Kidney (tissue), 14 donors: ENCODE data around the gene TFDP1. TPM values are rescaled to one million over a fixed set of nuclear protein-coding genes. Genes with fewer than 3 reads are reported as not detected.
A peak's percentile ranks its signal among the peaks of the same experiment; 100 is the strongest.

Experiments used
- DNase-seq, 5 donors: peaks; one replicate each; pipeline ENCODE4 v3.0.0-alpha.2; 2013 to 2020
- FAIRE-seq: peaks from 2 replicates; lab custom pipeline; 2012; peaks lifted over from hg19 to GRCh38; lab: Jason Lieb, UNC
- H3K27ac ChIP-seq, 2 donors: one replicate each; pipeline ENCODE4 v1.7.0; 2013; ENCODE audit warnings: low read depth in 2 of 2, low read length in 2 of 2, inconsistent platforms in 1 of 2
- H3K27me3 ChIP-seq: one replicate; pipeline ENCODE4 v1.7.1; 2013; ENCODE audit warnings: low read length, inconsistent platforms; ENCODE audit not compliant: control insufficient read depth, insufficient read depth
- H3K36me3 ChIP-seq, 3 donors: one replicate each; pipeline versions ENCODE4 v1.7.0 to v1.7.1; 2013; ENCODE audit warnings: low read length in 3 of 3, control low read depth in 1 of 3, inconsistent platforms in 1 of 3; ENCODE audit not compliant: insufficient read depth in 3 of 3, control insufficient read depth in 2 of 3
- H3K4me1 ChIP-seq, 3 donors: one replicate each; pipeline versions ENCODE4 v1.7.0 to v1.7.1; 2013; ENCODE audit warnings: low read length in 3 of 3, inconsistent platforms in 1 of 3, low read depth in 1 of 3; ENCODE audit not compliant: control insufficient read depth in 2 of 3, insufficient read depth in 2 of 3
- H3K4me3 ChIP-seq, 3 donors: one replicate each; pipeline versions ENCODE4 v1.7.0 to v1.8.1; 2013; ENCODE audit warnings: low read length in 3 of 3, control low read depth in 1 of 3, inconsistent platforms in 1 of 3
- H3K9ac ChIP-seq, 3 donors: one replicate each; pipeline versions ENCODE4 v1.7.0 to v1.7.1; 2013; ENCODE audit warnings: low read length in 3 of 3, control low read depth in 1 of 3, inconsistent platforms in 1 of 3
- H3K9me3 ChIP-seq, 3 donors: one replicate each; pipeline versions ENCODE4 v1.7.0 to v1.7.1; 2013; ENCODE audit warnings: low read length in 3 of 3, control low read depth in 1 of 3, inconsistent platforms in 1 of 3; ENCODE audit not compliant: control insufficient read depth in 2 of 3, insufficient read depth in 1 of 3
- intact Hi-C: fragments of 100-400 bp; cut with DNase I; formaldehyde crosslinking; loops from one replicate; pipeline ENCODE4 v1.11.1; 2022
- polyA plus RNA-seq: library from polyadenylated mRNA; stranded (reverse); fragments of 350-450 nt; fragmentation: Illumina TruSeq; extraction: RNeasy Lipid Tissue Mini Kit (QIAGEN cat#74804); gene quantifications from one replicate; pipeline ENCODE4 v1.2.3, GENCODE V29; 2014; ENCODE audit warnings: low read depth, low replicate concordance; ENCODE audit not compliant: insufficient read depth
- total RNA-seq: library from RNA; stranded (reverse); fragmentation: NEBNext Ultra II Directional; extraction: Animal tissue kit (Norgen Biotek cat#: 25700); gene quantifications from one replicate; pipeline ENCODE4 v1.2.1, GENCODE V29; 2021
- TF ChIP-seq, protein P1 (sequence below): IDR thresholded peaks from 3 replicates; pipeline ENCODE4 v1.5.1; 2012; ENCODE audit warnings: mild to moderate bottlenecking, moderate library complexity, borderline replicate concordance; ENCODE audit not compliant: insufficient read depth; ENCODE audit errors: extremely low read depth
- donor health status: control.
- donor health status: control.
- donor health status: control.
- donor health status: control.
- donor health status: control.
- donor health status: DM: yes; HTN: yes; CAD: no.
- donor health status: Normal renal cell carcinoma (clear cell type).

The TFDP1 gene
- total and polyA plus RNA-seq, 2 donors from 2014 or later: 33.8 to 46.9 TPM

DNA sequence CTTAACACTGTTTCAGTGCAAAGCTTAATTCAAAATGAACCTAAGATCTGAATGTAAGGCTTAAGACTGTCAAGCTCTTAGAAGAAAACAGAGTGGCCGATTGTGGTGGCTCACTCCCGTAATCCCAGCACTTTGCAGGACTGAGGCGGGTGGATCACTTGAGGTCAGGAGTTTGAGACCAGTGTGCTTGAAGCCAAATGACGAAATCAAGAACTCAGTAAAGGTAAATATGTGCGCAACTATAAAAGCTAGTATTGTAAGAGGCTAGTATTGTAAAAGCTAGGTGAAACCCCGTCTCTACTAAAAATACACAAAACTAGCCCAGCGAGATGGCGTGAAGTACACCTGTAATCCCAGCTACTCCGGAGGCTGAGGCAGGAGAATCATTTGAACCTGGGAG, 60.8 kb downstream of the TFDP1 start:
- TF ChIP-seq, protein P1, sequence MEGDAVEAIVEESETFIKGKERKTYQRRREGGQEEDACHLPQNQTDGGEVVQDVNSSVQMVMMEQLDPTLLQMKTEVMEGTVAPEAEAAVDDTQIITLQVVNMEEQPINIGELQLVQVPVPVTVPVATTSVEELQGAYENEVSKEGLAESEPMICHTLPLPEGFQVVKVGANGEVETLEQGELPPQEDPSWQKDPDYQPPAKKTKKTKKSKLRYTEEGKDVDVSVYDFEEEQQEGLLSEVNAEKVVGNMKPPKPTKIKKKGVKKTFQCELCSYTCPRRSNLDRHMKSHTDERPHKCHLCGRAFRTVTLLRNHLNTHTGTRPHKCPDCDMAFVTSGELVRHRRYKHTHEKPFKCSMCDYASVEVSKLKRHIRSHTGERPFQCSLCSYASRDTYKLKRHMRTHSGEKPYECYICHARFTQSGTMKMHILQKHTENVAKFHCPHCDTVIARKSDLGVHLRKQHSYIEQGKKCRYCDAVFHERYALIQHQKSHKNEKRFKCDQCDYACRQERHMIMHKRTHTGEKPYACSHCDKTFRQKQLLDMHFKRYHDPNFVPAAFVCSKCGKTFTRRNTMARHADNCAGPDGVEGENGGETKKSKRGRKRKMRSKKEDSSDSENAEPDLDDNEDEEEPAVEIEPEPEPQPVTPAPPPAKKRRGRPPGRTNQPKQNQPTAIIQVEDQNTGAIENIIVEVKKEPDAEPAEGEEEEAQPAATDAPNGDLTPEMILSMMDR: no peak
- Histone ChIP-seq H3K4me1 (peaks cover 5 to 12% (median 9%) of the 10 kb centered on the region in 3 donors), H3K4me3 (no peak overlapping the region), H3K36me3 (peaks cover 0 to 3% (median 0%) of the 10 kb centered on the region in 3 donors), H3K27ac (no peak overlapping the region), H3K9ac (no peak overlapping the region), H3K27me3 (no peaks in the 10 kb centered on the region), H3K9me3 (no peaks in the 10 kb centered on the region)
- DNase-seq: no peak
- intact Hi-C loops: no loop called here
- no peak for FAIRE-seq

- TF ChIP-seq, protein P1: no peak
- H3K4me1 ChIP-seq: peaks cover 5 to 12% (median 9%) of the 10 kb centered on the region in 3 donors
- H3K4me3 ChIP-seq: no peak overlapping the region
- intact Hi-C loops: no loop called here
- H3K9ac ChIP-seq: no peak overlapping the region
- DNase-seq (peak in 2 of 5 donors; percentile 28 to 39), FAIRE-seq (no peak)
- H3K36me3 ChIP-seq: no peaks in the 10 kb centered on the region
- no peak overlapping the region for H3K27ac ChIP-seq
- H3K27me3 ChIP-seq: no peaks in the 10 kb centered on the region
- no peaks in the 10 kb centered on the region for H3K9me3 ChIP-seq
Observed at GRCh38 chr13:113646376-113646775, 61.8 kb downstream of the TFDP1 start.

DNA sequence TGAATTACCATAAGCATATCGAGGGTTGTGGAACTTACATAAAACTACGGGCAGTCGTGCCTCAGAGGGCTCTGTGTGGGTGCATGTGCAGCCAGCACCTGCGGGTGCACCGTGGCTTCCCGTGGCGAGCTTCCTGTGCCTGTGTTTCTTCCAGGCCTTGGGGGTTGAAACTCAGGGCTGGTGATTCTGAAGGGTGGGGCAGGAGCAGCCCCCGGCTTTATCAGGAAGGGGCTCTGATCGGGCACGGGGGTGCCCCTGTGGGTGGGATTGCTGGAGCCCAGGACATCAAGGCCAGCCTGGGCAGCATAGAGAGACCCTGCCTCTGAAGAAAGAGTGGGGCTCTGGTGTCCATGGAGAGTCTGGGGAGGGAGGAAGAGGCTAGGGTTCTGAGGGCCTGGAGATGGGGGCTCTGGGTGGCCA, 62.4 kb downstream of the TFDP1 start:
- FAIRE-seq (no peak), DNase-seq (peak in 2 of 5 donors; percentile 43 to 69)
- Histone ChIP-seq H3K27me3 (no peaks in the 10 kb centered on the region), H3K4me3 (no peak overlapping the region), H3K9ac (no peak overlapping the region), H3K9me3 (no peaks in the 10 kb centered on the region), H3K27ac (peak overlapping the region; percentile 10 to 71), H3K36me3 (no peaks in the 10 kb centered on the region), H3K4me1 (peaks cover 5 to 12% (median 9%) of the 10 kb centered on the region in 3 donors)
- intact Hi-C loops: no loop called here
- TF ChIP-seq, protein P1: no peak
